HCT116 (cell line): Measurements from ENCODE around the gene AHR.

Source experiments
- ATF3 ChIP-seq: IDR thresholded peaks from 2 replicates; pipeline ENCODE4 v1.6.1; 2012
- CBX3 ChIP-seq: IDR thresholded peaks from 2 replicates; pipeline ENCODE4 v1.6.1; 2012; ENCODE audit warnings: low read depth
- CEBPB ChIP-seq: IDR thresholded peaks from 2 replicates; pipeline ENCODE4 v1.6.1; 2012; ENCODE audit warnings: low read depth
- EZH2 ChIP-seq: fragments of 200-600 bp; sonication (generic); IDR thresholded peaks from 2 replicates; pipeline ENCODE4 v1.6.1; 2017; ENCODE audit warnings: antibody characterized with exemption, mixed run types
- JUND ChIP-seq: IDR thresholded peaks from 2 replicates; pipeline ENCODE4 v1.6.1; 2012
- POLR2A ChIP-seq: IDR thresholded peaks from 2 replicates; pipeline ENCODE4 v1.7.0; 2011; ENCODE audit warnings: borderline replicate concordance; ENCODE audit not compliant: insufficient read depth, insufficient read length; ENCODE audit errors: extremely low read depth
- POLR2AphosphoS5 ChIP-seq: IDR thresholded peaks from 2 replicates; pipeline ENCODE4 v1.6.1; 2011; ENCODE audit warnings: mild to moderate bottlenecking, low read depth, low read length, moderate library complexity
- RAD21 ChIP-seq: IDR thresholded peaks from 2 replicates; pipeline ENCODE4 v1.6.1; 2012; ENCODE audit warnings: low read depth, mild to moderate bottlenecking
- SIN3A ChIP-seq: IDR thresholded peaks from 2 replicates; pipeline ENCODE4 v1.6.1; 2012; ENCODE audit warnings: low read depth
- SP1 ChIP-seq: IDR thresholded peaks from 2 replicates; pipeline ENCODE4 v1.6.1; 2012; ENCODE audit warnings: low read depth
- TCF7L2 ChIP-seq: IDR thresholded peaks from 2 replicates; pipeline ENCODE4 v1.7.0; 2011; ENCODE audit warnings: borderline replicate concordance, inconsistent platforms; ENCODE audit not compliant: insufficient read depth, insufficient read length; ENCODE audit errors: extremely low read depth
- ZFX ChIP-seq: fragments of 450-650 bp; IDR thresholded peaks from 2 replicates; pipeline ENCODE4 v1.6.1; 2017
- TF ChIP-seq, protein P1 (sequence below): IDR thresholded peaks from 2 replicates; pipeline ENCODE4 v1.6.1; 2012
- TF ChIP-seq, protein P2 (sequence below), 3 experiments: fragments of 200-600 bp in 1 of 3; sonication (generic) in 1 of 3; IDR thresholded peaks in 2 of 3; conservative IDR thresholded peaks in 1 of 3; 2 replicates each; pipeline ENCODE4 v1.5.1; 2012 to 2017; ENCODE audit warnings: low read depth in 2 of 3, low read length in 2 of 3, antibody characterized with exemption in 1 of 3, borderline replicate concordance in 1 of 3, control low read depth in 1 of 3, mild to moderate bottlenecking in 1 of 3, mixed read lengths in 1 of 3, mixed run types in 1 of 3, moderate library complexity in 1 of 3; ENCODE audit not compliant: insufficient read depth in 1 of 3

GRCh38 chr7:17342756-17343155 is 44.3 kb downstream of the AHR start:
- TF ChIP-seq CEBPB (no peak), POLR2A (no peak), POLR2AphosphoS5 (no peak), SIN3A (no peak), CBX3 (no peak), JUND (no peak), SP1 (no peak), EZH2 (no peak), ZFX (no peak), ATF3 (no peak), RAD21 (no peak), TCF7L2 (no peak)
- TF ChIP-seq, protein P1, sequence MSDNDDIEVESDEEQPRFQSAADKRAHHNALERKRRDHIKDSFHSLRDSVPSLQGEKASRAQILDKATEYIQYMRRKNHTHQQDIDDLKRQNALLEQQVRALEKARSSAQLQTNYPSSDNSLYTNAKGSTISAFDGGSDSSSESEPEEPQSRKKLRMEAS = no peak
- TF ChIP-seq, protein P2, sequence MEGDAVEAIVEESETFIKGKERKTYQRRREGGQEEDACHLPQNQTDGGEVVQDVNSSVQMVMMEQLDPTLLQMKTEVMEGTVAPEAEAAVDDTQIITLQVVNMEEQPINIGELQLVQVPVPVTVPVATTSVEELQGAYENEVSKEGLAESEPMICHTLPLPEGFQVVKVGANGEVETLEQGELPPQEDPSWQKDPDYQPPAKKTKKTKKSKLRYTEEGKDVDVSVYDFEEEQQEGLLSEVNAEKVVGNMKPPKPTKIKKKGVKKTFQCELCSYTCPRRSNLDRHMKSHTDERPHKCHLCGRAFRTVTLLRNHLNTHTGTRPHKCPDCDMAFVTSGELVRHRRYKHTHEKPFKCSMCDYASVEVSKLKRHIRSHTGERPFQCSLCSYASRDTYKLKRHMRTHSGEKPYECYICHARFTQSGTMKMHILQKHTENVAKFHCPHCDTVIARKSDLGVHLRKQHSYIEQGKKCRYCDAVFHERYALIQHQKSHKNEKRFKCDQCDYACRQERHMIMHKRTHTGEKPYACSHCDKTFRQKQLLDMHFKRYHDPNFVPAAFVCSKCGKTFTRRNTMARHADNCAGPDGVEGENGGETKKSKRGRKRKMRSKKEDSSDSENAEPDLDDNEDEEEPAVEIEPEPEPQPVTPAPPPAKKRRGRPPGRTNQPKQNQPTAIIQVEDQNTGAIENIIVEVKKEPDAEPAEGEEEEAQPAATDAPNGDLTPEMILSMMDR (IDR thresholded peaks at IDR 0.05 in 2 of 3, conservative IDR thresholded peaks at IDR 0.05 in 1 of 3; ENCODE audit: borderline replicate concordance in 1 of 3, insufficient read depth in 1 of 3, low read depth in 2 of 3, low read length in 2 of 3) = no peak
